Measurements from ENCODE around the gene LNPEP.

LNPEP gene

GRCh38 chr5:97043511-97043910, 107.6 kb downstream of the LNPEP start:
- no peak for DNase-seq (ENCODE audit: extremely low read depth, low read depth)
- no peak for TF ChIP-seq CTCF (IDR thresholded peaks at IDR 0.05; ENCODE audit: low read depth, low read length)

GRCh38 chr5:97044052-97044451, 108.2 kb downstream of the LNPEP start:
- DNase-seq (ENCODE audit: extremely low read depth, low read depth) = no peak
- TF ChIP-seq CTCF (IDR thresholded peaks at IDR 0.05; ENCODE audit: low read depth, low read length) = peak; percentile 12

- TF ChIP-seq CTCF (IDR thresholded peaks at IDR 0.05; ENCODE audit: low read depth, low read length) = no peak; the same call in 1 of the 2 replicates
- DNase-seq (ENCODE audit: extremely low read depth, low read depth) = no peak
Observed at GRCh38 chr5:97046270-97046982, 110.5 kb downstream of the LNPEP start.

GRCh38 chr5:97047076-97047475, 111.2 kb downstream of the LNPEP start:
- TF ChIP-seq CTCF (IDR thresholded peaks at IDR 0.05; ENCODE audit: low read depth, low read length) = no peak
- no peak for DNase-seq (ENCODE audit: extremely low read depth, low read depth)

- DNase-seq (ENCODE audit: extremely low read depth, low read depth) = no peak
Observed at GRCh38 chr5:97049175-97049574, 113.3 kb downstream of the LNPEP start.

GRCh38 chr5:97056263-97056662, 120.4 kb downstream of the LNPEP start:
- DNase-seq (ENCODE audit: extremely low read depth, low read depth) = no peak
- TF ChIP-seq CTCF (IDR thresholded peaks at IDR 0.05; ENCODE audit: low read depth, low read length) = no peak

More at GRCh38 chr5:97049175-97049574, 113.3 kb downstream of the LNPEP start:
- no peak for TF ChIP-seq CTCF (IDR thresholded peaks at IDR 0.05; ENCODE audit: low read depth, low read length)

GRCh38 chr5:97062046-97062445, 126.2 kb downstream of the LNPEP start:
- no peak for TF ChIP-seq CTCF (IDR thresholded peaks at IDR 0.05; ENCODE audit: low read depth, low read length)
- no peak for DNase-seq (ENCODE audit: extremely low read depth, low read depth)
